CD14-positive monocyte (primary cell): ENCODE measurements around the gene KCNN2. TPM values are rescaled to one million over a fixed set of nuclear protein-coding genes. Genes with fewer than 3 reads are reported as not detected.

ENCODE experiments used
- DNase-seq, 3 donors: peaks; one replicate each; pipeline ENCODE4 v3.0.0-alpha.2; 2011 to 2022
- H2AFZ ChIP-seq: 2 replicates; pipeline ENCODE4 v1.6.0; 2012; ENCODE audit warnings: mild to moderate bottlenecking, low read depth, low read length, inconsistent platforms; ENCODE audit not compliant: insufficient read depth, poor library complexity, severe bottlenecking
- H3K27ac ChIP-seq, 2 donors: 1 replicate in 1 of 2; 2 replicates in 1 of 2; pipeline ENCODE4 v1.5.1; 2012 to 2013; ENCODE audit warnings: low read length in 2 of 2, control low read depth in 1 of 2, inconsistent platforms in 1 of 2, low read depth in 1 of 2, mild to moderate bottlenecking in 1 of 2
- H3K27me3 ChIP-seq, 2 donors: one replicate each; pipeline versions ENCODE4 v1.6.0 to v1.6.1; 2011 to 2013; ENCODE audit warnings: low read length in 2 of 2; ENCODE audit not compliant: control insufficient read depth in 2 of 2, insufficient read depth in 2 of 2
- H3K36me3 ChIP-seq, 2 donors: replicated peaks in 1 of 2; 1 replicate in 1 of 2; 2 replicates in 1 of 2; pipeline versions ENCODE4 v1.5.1 to v1.6.1; 2012 to 2013; ENCODE audit warnings: low read length in 2 of 2, control low read depth in 1 of 2, inconsistent platforms in 1 of 2, mild to moderate bottlenecking in 1 of 2; ENCODE audit not compliant: insufficient read depth in 2 of 2, control insufficient read depth in 1 of 2
- H3K4me1 ChIP-seq, 2 donors: 1 replicate in 1 of 2; 2 replicates in 1 of 2; pipeline versions ENCODE4 v1.5.1 to v1.6.1; 2012 to 2013; ENCODE audit warnings: low read length in 2 of 2, control low read depth in 1 of 2, inconsistent platforms in 1 of 2, mild to moderate bottlenecking in 1 of 2, moderate library complexity in 1 of 2; ENCODE audit not compliant: insufficient read depth in 2 of 2, control insufficient read depth in 1 of 2
- H3K4me2 ChIP-seq: replicated peaks from 2 replicates; pipeline ENCODE3; 2012; ENCODE audit warnings: low read length, moderate library complexity, mild to moderate bottlenecking; ENCODE audit not compliant: poor library complexity, severe bottlenecking; ENCODE audit errors: extremely low read depth
- H3K4me3 ChIP-seq, 3 experiments: fragments of 200-600 bp in 1 of 3; sonication (generic) in 1 of 3; replicated peaks in 1 of 3; 1 replicate in 2 of 3; 2 replicates in 1 of 3; pipeline ENCODE4 v1.5.1; 2011 to 2013; ENCODE audit warnings: low read length in 3 of 3, mild to moderate bottlenecking in 3 of 3, control low read depth in 2 of 3, low read depth in 2 of 3, inconsistent platforms in 1 of 3, moderate library complexity in 1 of 3
- H3K79me2 ChIP-seq: 2 replicates; pipeline ENCODE4 v1.6.0; 2012; ENCODE audit warnings: mild to moderate bottlenecking, control low read depth, inconsistent platforms, low read length, moderate library complexity; ENCODE audit not compliant: insufficient read depth
- H3K9ac ChIP-seq: 2 replicates; pipeline ENCODE4 v1.6.0; 2017; ENCODE audit warnings: low read length, mild to moderate bottlenecking; ENCODE audit not compliant: insufficient read depth, poor library complexity, severe bottlenecking
- H3K9me3 ChIP-seq, 2 donors: replicated peaks in 1 of 2; 1 replicate in 1 of 2; 2 replicates in 1 of 2; pipeline versions ENCODE4 v1.5.1 to v1.6.1; 2012 to 2013; ENCODE audit warnings: low read length in 2 of 2, control low read depth in 1 of 2; ENCODE audit not compliant: control insufficient read depth in 1 of 2, insufficient read depth in 1 of 2
- H4K20me1 ChIP-seq: 2 replicates; pipeline ENCODE4 v1.6.0; 2012; ENCODE audit warnings: mild to moderate bottlenecking, low read length, control low read depth, moderate library complexity; ENCODE audit not compliant: insufficient read depth
- H3K27ac Mint-ChIP-seq, 7 donors: one replicate each; pipeline ENCODE4 v1.8.0; 2020; ENCODE audit warnings: mild to moderate bottlenecking in 7 of 7, mixed read lengths in 7 of 7, moderate library complexity in 6 of 7, inconsistent platforms in 2 of 7
- H3K27me3 Mint-ChIP-seq, 3 donors: one replicate each; pipeline ENCODE4 v1.8.0; 2021 to 2022; ENCODE audit warnings: low read depth in 3 of 3, mild to moderate bottlenecking in 3 of 3, mixed read lengths in 3 of 3, moderate library complexity in 3 of 3, inconsistent platforms in 1 of 3
- H3K36me3 Mint-ChIP-seq, 2 donors: one replicate each; pipeline ENCODE4 v1.8.0; 2020; ENCODE audit warnings: mixed read lengths in 2 of 2, inconsistent platforms in 1 of 2, mild to moderate bottlenecking in 1 of 2
- H3K4me1 Mint-ChIP-seq: one replicate; pipeline ENCODE4 v1.8.0; 2020; ENCODE audit warnings: mild to moderate bottlenecking, mixed read lengths
- H3K4me3 Mint-ChIP-seq, 2 donors: one replicate each; pipeline ENCODE4 v1.8.0; 2020; ENCODE audit warnings: mild to moderate bottlenecking in 2 of 2, mixed read lengths in 2 of 2, moderate library complexity in 1 of 2
- H3K9me3 Mint-ChIP-seq, 7 donors: one replicate each; pipeline ENCODE4 v1.8.0; 2020 to 2022; ENCODE audit warnings: mixed read lengths in 7 of 7, mild to moderate bottlenecking in 6 of 7, moderate library complexity in 6 of 7, inconsistent platforms in 2 of 7
- CTCF ChIP-seq: fragments of 200-600 bp; IDR thresholded peaks from one replicate; pipeline ENCODE4 v1.8.0; 2022; ENCODE audit warnings: antibody characterized with exemption, mild to moderate bottlenecking
- WGBS: methylation state at CpG from one replicate; pipeline ENCODE4 v1.1.5; 2013; ENCODE audit warnings: missing lambda C conversion rate; ENCODE audit not compliant: insufficient coverage; 5-methylcytosine and 5-hydroxymethylcytosine counted together
- intact Hi-C, 2 donors: fragments of 100-400 bp; cut with micrococcal nuclease; formaldehyde crosslinking; loops; one replicate each; pipeline versions ENCODE4 v1.15.0 to v1.15.1; 2023
- polyA plus RNA-seq, 3 donors: library from polyadenylated mRNA; depleted of rRNA in 1 of 3; unstranded in 2 of 3; stranded (reverse) in 1 of 3; fragments of 300-500 nt in 2 of 3; fragments of >200 nt in 1 of 3; fragmentation: Illumina TruSeq in 2 of 3; gene quantifications; 1 replicate in 2 of 3; 2 replicates in 1 of 3; pipeline ENCODE4 v1.2.3, GENCODE V29; 2012 to 2021

KCNN2 gene
- polyA plus RNA-seq, 3 donors: not detected

GRCh38 chr5:114317751-114318150 lies 44.1 kb upstream of the KCNN2 start:
- Histone ChIP-seq H4K20me1 (no peaks in the 10 kb centered on the region), H2AFZ (no peak overlapping the region), H3K9ac (no peak overlapping the region), H3K4me1 (no peaks in the 10 kb centered on the region), H3K36me3 (no peaks in the 10 kb centered on the region), H3K79me2 (no peaks in the 10 kb centered on the region), H3K4me2 (no peak overlapping the region), H3K27ac (no peak overlapping the region), H3K27me3 (no peaks in the 10 kb centered on the region), H3K9me3 (no peaks in the 10 kb centered on the region), H3K4me3 (no peak overlapping the region)
- no peak for DNase-seq
- no peak overlapping the region for H3K27ac Mint-ChIP-seq
- peaks cover 1 to 3% (median 2%) of the 10 kb centered on the region in 3 donors for H3K27me3 Mint-ChIP-seq
- no CpG with 5 or more reads among the region's 6 CpGs for WGBS
- no peaks in the 10 kb centered on the region for H3K9me3 Mint-ChIP-seq
- no peak overlapping the region for H3K4me3 Mint-ChIP-seq
- H3K36me3 Mint-ChIP-seq: no peaks in the 10 kb centered on the region
- intact Hi-C loops: no loop called here
- H3K4me1 Mint-ChIP-seq: no peaks in the 10 kb centered on the region
- TF ChIP-seq CTCF: no peak

- Mint-ChIP-seq H3K4me1 (no peaks in the 10 kb centered on the region), H3K36me3 (no peaks in the 10 kb centered on the region), H3K27me3 (peaks cover 1 to 3% (median 2%) of the 10 kb centered on the region in 3 donors), H3K9me3 (peaks cover 0 to 2% (median 0%) of the 10 kb centered on the region in 7 donors), H3K27ac (no peak overlapping the region), H3K4me3 (no peak overlapping the region)
- no peaks in the 10 kb centered on the region for H3K4me1 ChIP-seq
- WGBS: no CpG with 5 or more reads among the region's 1 CpG
- H3K9me3 ChIP-seq: no peaks in the 10 kb centered on the region
- H3K36me3 ChIP-seq: no peaks in the 10 kb centered on the region
- H2AFZ ChIP-seq: no peak overlapping the region
- DNase-seq: no peak
- H3K4me3 ChIP-seq: no peak overlapping the region
- H3K9ac ChIP-seq: no peak overlapping the region
- intact Hi-C loops: no loop called here
- H3K79me2 ChIP-seq: no peaks in the 10 kb centered on the region
- no peaks in the 10 kb centered on the region for H3K27me3 ChIP-seq
- no peak overlapping the region for H3K4me2 ChIP-seq
- H4K20me1 ChIP-seq: no peaks in the 10 kb centered on the region
- peak; percentile 8 for TF ChIP-seq CTCF
- no peak overlapping the region for H3K27ac ChIP-seq
These were observed 42.6 kb upstream of the KCNN2 start for GRCh38 chr5:114319236-114319635.
